Measurements from ENCODE around the gene CNTRL. TPM values are rescaled to one million over a fixed set of nuclear protein-coding genes. Genes with fewer than 3 reads are reported as not detected.
"Not testable (repeated sequence)": the region's sequence is repeated elsewhere in the genome, so short reads cannot be mapped to it uniquely, and the experiment has no call there.

Gene CNTRL
- total RNA-seq = 10 to 100 TPM; 62.8 to 69.8 TPM

DNA sequence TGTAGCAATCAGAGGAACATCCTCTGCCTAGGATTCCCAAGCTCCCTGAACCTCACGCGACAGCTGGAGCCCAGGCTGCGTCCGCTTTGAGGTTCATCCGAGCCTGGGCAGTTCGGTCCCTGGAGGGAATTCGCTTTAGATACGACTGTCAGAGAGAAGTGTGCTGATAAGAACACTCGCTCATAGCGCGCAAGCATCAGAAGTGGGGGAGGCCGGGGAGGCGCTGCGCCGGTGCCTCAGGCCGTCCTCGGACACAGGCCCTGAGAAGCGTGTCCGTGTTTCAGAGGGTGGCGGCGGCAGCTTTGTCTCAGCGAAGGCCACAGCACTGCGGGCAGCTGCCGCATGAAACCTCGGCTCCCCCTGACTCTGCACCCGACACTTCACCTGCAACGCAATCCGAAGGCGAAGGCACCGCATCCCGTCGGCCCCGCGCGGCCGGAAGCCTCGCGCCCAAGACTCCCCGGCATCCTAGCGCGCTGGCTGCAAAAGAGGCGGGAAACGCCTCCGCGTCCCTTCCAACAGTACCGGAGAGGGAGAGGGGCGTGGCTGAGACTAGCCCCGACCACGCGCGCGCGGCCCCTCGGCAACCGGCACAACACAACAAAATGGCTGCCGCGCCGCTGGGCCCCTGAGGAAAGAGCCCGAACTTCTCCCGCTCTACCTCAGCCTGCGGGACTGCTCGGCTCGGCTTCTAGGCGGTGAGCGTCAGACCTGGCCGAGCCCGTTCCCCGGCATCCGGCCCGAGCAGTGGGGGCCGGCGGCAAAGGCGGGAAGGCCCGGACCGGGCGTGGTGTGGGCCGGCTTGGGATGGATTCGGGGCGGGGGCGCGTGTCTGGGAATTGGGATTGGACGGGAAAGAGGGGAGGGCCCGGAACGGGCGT lies at the start of gene CNTRL:
CNTRL (plus strand) TSS at position 586 of the 881 bp plus-strand sequence. CDS start 13,372 bp downstream, outside the sequence.
- DNase-seq (peak; percentile 98), ATAC-seq (peak; percentile 91)
- H3K27me3 Mint-ChIP-seq = no peaks in the 10 kb centered on the region
- CTCF ChIA-PET = interaction anchor here (1.0 to 1.9 kb wide), 4 partner anchors 51 to 319 kb away, joined by 3 to 6 read pairs (median 4); no protein-coding TSS in a partner anchor
- POLR2A ChIA-PET = interaction anchor here (0.7 to 1.8 kb wide), 8 partner anchors 10 to 282 kb away, joined by 3 to 7 read pairs (median 4); partner anchors contain the start of gene FBXW2
- no peaks in the 10 kb centered on the region for H3K36me3 Mint-ChIP-seq (ENCODE audit: low read depth)
- intact Hi-C loops (cut with micrococcal nuclease) = loop anchor here (5.0 kb wide), 3 partner anchors 48 to 317 kb away; no protein-coding TSS in a partner anchor
- TF ChIP-seq CTCF (IDR thresholded peaks at IDR 0.05) = no peak
- H3K9me3 Mint-ChIP-seq = peaks cover 2% of the 10 kb centered on the region
- H3K4me1 Mint-ChIP-seq (ENCODE audit: low read depth) = peaks cover 38% of the 10 kb centered on the region
- H3K27ac Mint-ChIP-seq = peak within 1 kb of the TSS; percentile 97
- peak within 1 kb of the TSS; percentile 97 for H3K4me3 Mint-ChIP-seq

DNA sequence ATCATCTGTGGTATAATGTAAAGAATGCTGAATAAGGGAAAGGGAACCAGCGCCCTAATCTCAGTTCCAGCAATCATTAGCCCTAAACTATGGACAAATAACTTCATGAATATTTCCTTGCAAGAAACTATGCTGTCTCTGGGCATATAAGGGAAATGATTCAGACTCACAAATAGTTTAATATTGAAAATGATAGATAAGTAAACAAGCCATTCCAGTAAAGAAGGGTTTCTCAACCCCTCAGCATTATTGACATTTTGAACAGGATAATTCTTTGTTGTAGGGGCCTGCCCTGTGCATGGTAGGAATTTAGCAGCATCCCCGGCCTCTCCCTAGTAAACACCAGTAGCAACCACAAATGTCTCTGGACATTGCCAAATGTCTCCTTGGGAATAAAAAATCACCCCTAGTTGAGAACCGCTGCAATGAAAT lies 48.5 kb upstream of the CNTRL start:
- no peak overlapping the region for H3K27ac Mint-ChIP-seq
- CTCF ChIA-PET = no interaction called here
- H3K9me3 Mint-ChIP-seq = no peaks in the 10 kb centered on the region
- intact Hi-C loops (cut with micrococcal nuclease) = no loop called here
- TF ChIP-seq CTCF (IDR thresholded peaks at IDR 0.05) = no peak
- DNase-seq (no peak), ATAC-seq (no peak)
- no peaks in the 10 kb centered on the region for H3K36me3 Mint-ChIP-seq (ENCODE audit: low read depth)
- no peak overlapping the region for H3K4me3 Mint-ChIP-seq
- no peaks in the 10 kb centered on the region for H3K4me1 Mint-ChIP-seq (ENCODE audit: low read depth)
- POLR2A ChIA-PET = no interaction called here
- H3K27me3 Mint-ChIP-seq = no peaks in the 10 kb centered on the region

DNA sequence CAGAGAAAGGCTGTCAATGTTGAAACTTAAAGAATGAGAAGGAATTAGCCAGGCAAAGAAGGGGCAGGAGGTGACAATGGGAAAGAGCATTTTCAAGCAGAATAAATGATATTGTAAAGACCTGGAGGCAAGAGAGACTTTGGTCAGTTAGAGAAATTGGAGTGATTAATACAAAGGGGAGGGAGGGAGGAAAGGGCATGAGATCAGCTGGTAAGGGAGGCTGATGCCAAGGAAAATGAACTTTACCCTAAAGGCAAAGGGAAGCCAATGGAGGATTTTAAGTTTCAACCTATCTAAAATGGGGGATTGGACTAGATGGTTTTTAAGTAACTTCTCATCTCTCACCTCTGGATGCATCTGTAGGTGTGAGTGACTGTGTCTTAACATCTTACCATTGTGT lies 48.0 kb upstream of the CNTRL start:
- intact Hi-C loops (cut with micrococcal nuclease) = no loop called here
- Mint-ChIP-seq H3K4me1 (ENCODE audit: low read depth) (no peaks in the 10 kb centered on the region), H3K9me3 (no peaks in the 10 kb centered on the region), H3K27me3 (no peaks in the 10 kb centered on the region), H3K27ac (no peak overlapping the region), H3K36me3 (ENCODE audit: low read depth) (no peaks in the 10 kb centered on the region), H3K4me3 (no peak overlapping the region)
- ChIA-PET POLR2A (no interaction called here), CTCF (no interaction called here)
- no peak for ATAC-seq
- no peak for DNase-seq
- no peak for TF ChIP-seq CTCF (IDR thresholded peaks at IDR 0.05)

GRCh38 chr9:121028285-121028684 lies 46.5 kb upstream of the CNTRL start:
- ATAC-seq; POLR2A ChIA-PET; DNase-seq; H3K4me1 Mint-ChIP-seq (ENCODE audit: low read depth); H3K4me3 Mint-ChIP-seq; H3K27ac Mint-ChIP-seq; H3K27me3 Mint-ChIP-seq; intact Hi-C loops (cut with micrococcal nuclease); H3K36me3 Mint-ChIP-seq (ENCODE audit: low read depth); H3K9me3 Mint-ChIP-seq: not testable (repeated sequence)
- CTCF ChIA-PET = interaction anchor here (1.1 to 1.9 kb wide), 3 partner anchors 21 to 45 kb away, joined by 3 to 7 read pairs (median 4); partner anchors contain the start of gene C5

- H3K4me1 Mint-ChIP-seq (ENCODE audit: low read depth) = no peaks in the 10 kb centered on the region
- ATAC-seq (no peak), DNase-seq (no peak)
- no peaks in the 10 kb centered on the region for H3K36me3 Mint-ChIP-seq (ENCODE audit: low read depth)
- no peaks in the 10 kb centered on the region for H3K27me3 Mint-ChIP-seq
- no peak overlapping the region for H3K4me3 Mint-ChIP-seq
- no peak overlapping the region for H3K27ac Mint-ChIP-seq
- no peaks in the 10 kb centered on the region for H3K9me3 Mint-ChIP-seq
- POLR2A ChIA-PET = interaction anchor here (0.6 to 0.8 kb wide), 2 partner anchors 11 to 65 kb away, joined by 3 read pairs; no protein-coding TSS in a partner anchor
- intact Hi-C loops (cut with micrococcal nuclease) = no loop called here
- CTCF ChIA-PET = interaction anchor here (1.1 to 1.9 kb wide), 4 partner anchors 14 to 43 kb away, joined by 3 to 7 read pairs (median 4); partner anchors contain the start of gene C5
- TF ChIP-seq CTCF (IDR thresholded peaks at IDR 0.05) = no peak
These were observed 45.3 kb upstream of the CNTRL start for GRCh38 chr9:121029469-121029868.

All from activated CD8-positive, alpha-beta T cell treated with anti-CD3 and anti-CD28 coated beads for 36 hours (primary cell).